GM12892 (cell line): ENCODE results near the gene PON1.

Source experiments
- POLR2A ChIP-seq: IDR thresholded peaks from 2 replicates; pipeline ENCODE4 v1.6.1; 2011; ENCODE audit warnings: low read depth, low read length, control low read depth
- TAF1 ChIP-seq: IDR thresholded peaks from 2 replicates; pipeline ENCODE4 v1.6.1; 2011; ENCODE audit warnings: low read depth, mild to moderate bottlenecking, control low read depth, low read length, borderline replicate concordance

- no peak for TF ChIP-seq POLR2A
- TF ChIP-seq TAF1 = no peak
These were observed 60.5 kb downstream of the PON1 start for GRCh38 chr7:95263785-95264362.
